ENCODE data around the gene GGTLC1.
"Not testable (repeated sequence)": the region's sequence is repeated elsewhere in the genome, so short reads cannot be mapped to it uniquely, and the experiment has no call there.

DNA sequence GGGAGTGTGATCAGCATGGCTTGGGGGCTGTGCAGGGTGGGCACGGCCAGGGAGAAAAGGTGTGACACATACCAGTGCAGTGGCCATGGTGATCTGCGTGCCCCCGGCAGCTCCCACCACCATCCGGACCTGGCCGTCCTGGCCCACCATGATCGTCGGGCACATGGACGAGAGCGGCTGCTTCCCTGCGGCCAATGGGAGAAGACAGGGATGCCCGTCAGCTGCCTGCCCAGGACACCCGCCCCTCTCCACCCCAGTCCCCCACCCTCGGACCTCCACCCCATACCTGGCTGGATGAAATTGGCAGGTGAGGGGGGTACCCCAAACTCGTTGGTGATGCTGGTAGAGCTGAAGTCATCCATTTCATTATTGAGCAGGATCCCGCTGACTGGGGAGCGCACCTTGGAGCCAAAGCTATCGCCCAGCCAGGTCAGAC lies 2.8 kb downstream of the GGTLC1 start:
- TF ChIP-seq, protein P1, sequence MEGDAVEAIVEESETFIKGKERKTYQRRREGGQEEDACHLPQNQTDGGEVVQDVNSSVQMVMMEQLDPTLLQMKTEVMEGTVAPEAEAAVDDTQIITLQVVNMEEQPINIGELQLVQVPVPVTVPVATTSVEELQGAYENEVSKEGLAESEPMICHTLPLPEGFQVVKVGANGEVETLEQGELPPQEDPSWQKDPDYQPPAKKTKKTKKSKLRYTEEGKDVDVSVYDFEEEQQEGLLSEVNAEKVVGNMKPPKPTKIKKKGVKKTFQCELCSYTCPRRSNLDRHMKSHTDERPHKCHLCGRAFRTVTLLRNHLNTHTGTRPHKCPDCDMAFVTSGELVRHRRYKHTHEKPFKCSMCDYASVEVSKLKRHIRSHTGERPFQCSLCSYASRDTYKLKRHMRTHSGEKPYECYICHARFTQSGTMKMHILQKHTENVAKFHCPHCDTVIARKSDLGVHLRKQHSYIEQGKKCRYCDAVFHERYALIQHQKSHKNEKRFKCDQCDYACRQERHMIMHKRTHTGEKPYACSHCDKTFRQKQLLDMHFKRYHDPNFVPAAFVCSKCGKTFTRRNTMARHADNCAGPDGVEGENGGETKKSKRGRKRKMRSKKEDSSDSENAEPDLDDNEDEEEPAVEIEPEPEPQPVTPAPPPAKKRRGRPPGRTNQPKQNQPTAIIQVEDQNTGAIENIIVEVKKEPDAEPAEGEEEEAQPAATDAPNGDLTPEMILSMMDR (IDR thresholded peaks at IDR 0.05; ENCODE audit: insufficient read depth, low read length, poor library complexity, severe bottlenecking) = not testable (repeated sequence)
- not testable (repeated sequence) for TF ChIP-seq EZH2phosphoT487 (conservative IDR thresholded peaks at IDR 0.05; ENCODE audit: low read length)

Measured in SU-DHL-6 (cell line).